Upper lobe of right lung (tissue), 1 donor: ENCODE measurements around the gene TRAPPC4. TPM values are rescaled to one million over a fixed set of nuclear protein-coding genes. Genes with fewer than 3 reads are reported as not detected.
A peak's percentile ranks its signal among the peaks of the same experiment; 100 is the strongest.
"Not testable (repeated sequence)": the region's sequence is repeated elsewhere in the genome, so short reads cannot be mapped to it uniquely, and the experiment has no call there.

Source experiments
- ATAC-seq: fragments of 200-7000 bp; cut with Tn5 transposase; one replicate; pipeline ENCODE4 v1.9.1; 2020; ENCODE audit warnings: mild to moderate bottlenecking, moderate library complexity
- DNase-seq: peaks from one replicate; pipeline ENCODE4 v3.0.0-alpha.2; 2020
- H3K27ac ChIP-seq: fragments of 200-600 bp; one replicate; pipeline ENCODE4 v1.8.0; 2022
- H3K27me3 ChIP-seq: fragments of 200-600 bp; one replicate; pipeline ENCODE4 v1.8.0; 2022; ENCODE audit warnings: mild to moderate bottlenecking
- H3K36me3 ChIP-seq: fragments of 200-600 bp; one replicate; pipeline ENCODE4 v1.8.0; 2022
- H3K4me1 ChIP-seq: fragments of 200-600 bp; one replicate; pipeline ENCODE4 v1.8.0; 2022
- H3K4me3 ChIP-seq: fragments of 200-600 bp; one replicate; pipeline ENCODE4 v1.8.0; 2022; ENCODE audit warnings: mild to moderate bottlenecking
- H3K9me3 ChIP-seq: fragments of 200-600 bp; one replicate; pipeline ENCODE4 v1.8.0; 2022
- CTCF ChIP-seq: fragments of 200-600 bp; IDR thresholded peaks from one replicate; pipeline ENCODE4 v1.8.0; 2022; ENCODE audit warnings: antibody characterized with exemption
- intact Hi-C: fragments of 100-400 bp; cut with DNase I; formaldehyde crosslinking; loops from one replicate; pipeline ENCODE4 v1.11.0; 2022
- long read RNA-seq: library from polyadenylated mRNA; unstranded; transcript quantifications from one replicate; pipeline ENCODE4 v2.0.0, GENCODE V29; 2021
- total RNA-seq: library from RNA; stranded (reverse); fragmentation: NEBNext Ultra II Directional; extraction: Animal tissue kit (Norgen Biotek cat#: 25700); gene quantifications from one replicate; pipeline ENCODE4 v1.2.1, GENCODE V29; 2021
- donor health status: DM: no; HTN: yes; CAD: no; lungs with severe emphysema.

Gene TRAPPC4
- 44.6 TPM for total RNA-seq
- long read RNA-seq, transcript TRAPPC4-214 (5 exons, 1,759 nt) = major isoform, 20 of 25 reads
- long read RNA-seq, partial matches to known transcripts = 0 of 25 reads
- long read RNA-seq, other reads (novel, unspliced or antisense) = 2 of 25 reads

- intact Hi-C loops = no loop called here
- peak; percentile 97 for ATAC-seq
Measured at GRCh38 chr11:119018074-119018938, at the start of gene TRAPPC4, which contains the start of gene RPS25. Gene TRAPPC4 (plus strand): TSS chr11:119018766. CDS start chr11:119018796, 30 bp downstream. Gene RPS25 (minus strand): TSS chr11:119018343. CDS start chr11:119018284, 59 bp downstream.

GRCh38 chr11:118969508-118969907 lies 49.1 kb upstream of the TRAPPC4 start:
- ATAC-seq, H3K4me3 ChIP-seq, H3K4me1 ChIP-seq, DNase-seq, H3K27ac ChIP-seq, H3K36me3 ChIP-seq, H3K27me3 ChIP-seq, intact Hi-C loops, H3K9me3 ChIP-seq: not testable (repeated sequence)

More at GRCh38 chr11:119018074-119018938, at the start of gene TRAPPC4, which contains the start of gene RPS25:
- Histone ChIP-seq H3K36me3 (peaks cover 62% of the 10 kb centered on the region), H3K27ac (peak within 1 kb of the TSS; percentile 96), H3K9me3 (no peaks in the 10 kb centered on the region), H3K4me3 (peak within 1 kb of the TSS; percentile 91), H3K27me3 (no peaks in the 10 kb centered on the region), H3K4me1 (peaks cover 37% of the 10 kb centered on the region)
- peak; percentile 98 for DNase-seq
- no peak for TF ChIP-seq CTCF

- Histone ChIP-seq H3K4me1 (no peaks in the 10 kb centered on the region), H3K9me3 (no peaks in the 10 kb centered on the region), H3K4me3 (no peak within 1 kb of the TSS), H3K27ac (no peak within 1 kb of the TSS), H3K27me3 (peaks cover 6% of the 10 kb centered on the region), H3K36me3 (no peaks in the 10 kb centered on the region)
- TF ChIP-seq CTCF = no peak
- intact Hi-C loops = no loop called here
- no peak for DNase-seq
- no peak for ATAC-seq
Measured at GRCh38 chr11:118971646-118972045, 46.9 kb upstream of the TRAPPC4 start, which contains the start of gene FOXR1. Gene FOXR1 (plus strand): TSS chr11:118971761. CDS start chr11:118971932, 171 bp downstream.

- no peak for TF ChIP-seq CTCF
- no peak overlapping the region for H3K4me3 ChIP-seq
- peaks cover 6% of the 10 kb centered on the region for H3K27me3 ChIP-seq
- H3K36me3 ChIP-seq = no peaks in the 10 kb centered on the region
- no peak overlapping the region for H3K27ac ChIP-seq
- ATAC-seq = peak; percentile 86
- intact Hi-C loops = no loop called here
- DNase-seq = no peak
- no peaks in the 10 kb centered on the region for H3K9me3 ChIP-seq
- H3K4me1 ChIP-seq = no peaks in the 10 kb centered on the region
Measured at GRCh38 chr11:118973985-118974384, 44.6 kb upstream of the TRAPPC4 start.

GRCh38 chr11:118975771-118976709 lies 42.5 kb upstream of the TRAPPC4 start:
- no peak for ATAC-seq
- no peak for TF ChIP-seq CTCF
- H3K9me3 ChIP-seq = no peaks in the 10 kb centered on the region
- no peak overlapping the region for H3K27ac ChIP-seq
- H3K27me3 ChIP-seq = peaks cover 3% of the 10 kb centered on the region
- no peak overlapping the region for H3K4me3 ChIP-seq
- peaks cover 10% of the 10 kb centered on the region for H3K4me1 ChIP-seq
- H3K36me3 ChIP-seq = no peaks in the 10 kb centered on the region
- no peak for DNase-seq
- intact Hi-C loops = no loop called here
